KMS-11 (cell line): ENCODE results near the gene SPRYD3.

Source experiments
- H2AFZ ChIP-seq: fragments of 200-600 bp; sonication (generic); 2 replicates; pipeline ENCODE4 v1.6.1; 2016; ENCODE audit warnings: antibody characterized with exemption, mixed run types, low read depth
- H3K27ac ChIP-seq: fragments of 200-600 bp; sonication (generic); 2 replicates; pipeline ENCODE4 v1.6.1; 2016; ENCODE audit warnings: mild to moderate bottlenecking, mixed run types
- H3K27me3 ChIP-seq: fragments of 200-600 bp; sonication (generic); 2 replicates; pipeline ENCODE4 v1.6.1; 2017; ENCODE audit warnings: mild to moderate bottlenecking, low read depth, mixed run types, moderate library complexity; ENCODE audit not compliant: insufficient read depth
- H3K36me3 ChIP-seq: fragments of 200-600 bp; sonication (generic); 2 replicates; pipeline ENCODE4 v1.6.1; 2017; ENCODE audit warnings: mild to moderate bottlenecking, mixed run types; ENCODE audit not compliant: insufficient read depth
- H3K4me1 ChIP-seq: fragments of 200-600 bp; sonication (generic); 2 replicates; pipeline ENCODE4 v1.6.1; 2016; ENCODE audit warnings: mild to moderate bottlenecking, low read depth, mixed run types; ENCODE audit not compliant: poor library complexity, severe bottlenecking
- H3K4me2 ChIP-seq: fragments of 200-600 bp; sonication (generic); 2 replicates; pipeline ENCODE4 v1.7.0; 2016; ENCODE audit warnings: mild to moderate bottlenecking, mixed run types
- H3K4me3 ChIP-seq: fragments of 200-600 bp; sonication (generic); IDR thresholded peaks from 2 replicates; pipeline ENCODE4 v1.6.1; 2017; ENCODE audit warnings: low read depth, low read length, mixed read lengths; ENCODE audit not compliant: insufficient read depth
- H3K79me2 ChIP-seq: fragments of 200-600 bp; sonication (generic); 2 replicates; pipeline ENCODE4 v1.6.1; 2016; ENCODE audit warnings: low read depth, mixed run types; ENCODE audit not compliant: insufficient read depth
- H3K9ac ChIP-seq: fragments of 200-600 bp; sonication (generic); 2 replicates; pipeline ENCODE4 v1.6.1; 2016; ENCODE audit warnings: mild to moderate bottlenecking, mixed run types
- H4K20me1 ChIP-seq: fragments of 200-600 bp; sonication (generic); 2 replicates; pipeline ENCODE4 v1.6.1; 2016; ENCODE audit warnings: mild to moderate bottlenecking, mixed run types; ENCODE audit not compliant: insufficient read depth
- TF ChIP-seq, protein P1 (sequence below): fragments of 200-600 bp; sonication (generic); conservative IDR thresholded peaks from 2 replicates; pipeline ENCODE4 v1.6.1; 2017; ENCODE audit warnings: low read depth, mild to moderate bottlenecking, antibody characterized with exemption, low read length, moderate library complexity, mixed read lengths

SPRYD3 gene

DNA sequence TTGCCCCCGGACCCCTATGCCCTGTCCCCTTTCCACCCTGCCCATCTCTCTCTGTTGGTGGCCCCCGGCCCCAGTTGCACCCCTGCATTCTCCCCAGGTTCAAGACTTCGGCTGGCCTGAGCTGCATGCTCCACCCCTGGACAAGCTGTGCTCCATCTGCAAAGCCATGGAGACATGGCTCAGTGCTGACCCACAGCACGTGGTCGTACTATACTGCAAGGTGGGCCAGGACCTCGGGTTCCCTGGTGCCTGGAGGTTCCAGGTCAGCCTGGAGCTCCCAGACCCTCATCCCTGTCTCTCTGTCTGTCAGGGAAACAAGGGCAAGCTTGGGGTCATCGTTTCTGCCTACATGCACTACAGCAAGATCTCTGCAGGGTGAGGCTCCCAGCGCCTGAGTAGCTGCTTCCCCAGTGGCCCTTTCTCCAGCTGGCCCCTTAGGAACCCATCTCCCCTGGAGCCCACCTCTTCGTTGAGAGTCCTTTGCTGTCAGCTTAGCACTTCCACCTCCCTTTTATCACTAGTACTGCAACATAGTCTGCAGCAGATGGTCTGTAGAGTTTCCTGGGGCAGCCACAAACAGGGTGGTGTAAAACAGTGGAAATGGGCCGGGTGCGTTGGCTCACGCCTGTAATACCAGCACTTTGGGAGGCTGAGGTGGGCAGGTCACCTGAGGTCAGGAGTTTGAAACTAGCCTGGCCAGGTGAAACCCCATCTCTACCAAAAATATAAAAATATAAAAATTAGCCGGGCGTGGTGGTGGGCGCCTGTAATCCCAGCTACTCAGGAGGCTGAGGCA, 23.5 kb downstream of the SPRYD3 start:
- TF ChIP-seq, protein P1, sequence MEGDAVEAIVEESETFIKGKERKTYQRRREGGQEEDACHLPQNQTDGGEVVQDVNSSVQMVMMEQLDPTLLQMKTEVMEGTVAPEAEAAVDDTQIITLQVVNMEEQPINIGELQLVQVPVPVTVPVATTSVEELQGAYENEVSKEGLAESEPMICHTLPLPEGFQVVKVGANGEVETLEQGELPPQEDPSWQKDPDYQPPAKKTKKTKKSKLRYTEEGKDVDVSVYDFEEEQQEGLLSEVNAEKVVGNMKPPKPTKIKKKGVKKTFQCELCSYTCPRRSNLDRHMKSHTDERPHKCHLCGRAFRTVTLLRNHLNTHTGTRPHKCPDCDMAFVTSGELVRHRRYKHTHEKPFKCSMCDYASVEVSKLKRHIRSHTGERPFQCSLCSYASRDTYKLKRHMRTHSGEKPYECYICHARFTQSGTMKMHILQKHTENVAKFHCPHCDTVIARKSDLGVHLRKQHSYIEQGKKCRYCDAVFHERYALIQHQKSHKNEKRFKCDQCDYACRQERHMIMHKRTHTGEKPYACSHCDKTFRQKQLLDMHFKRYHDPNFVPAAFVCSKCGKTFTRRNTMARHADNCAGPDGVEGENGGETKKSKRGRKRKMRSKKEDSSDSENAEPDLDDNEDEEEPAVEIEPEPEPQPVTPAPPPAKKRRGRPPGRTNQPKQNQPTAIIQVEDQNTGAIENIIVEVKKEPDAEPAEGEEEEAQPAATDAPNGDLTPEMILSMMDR: no peak
- no peak overlapping the region for H2AFZ ChIP-seq
- no peak overlapping the region for H3K4me3 ChIP-seq
- H4K20me1 ChIP-seq: no peaks in the 10 kb centered on the region
- no peak overlapping the region for H3K4me2 ChIP-seq
- H3K27ac ChIP-seq: no peak overlapping the region
- no peak overlapping the region for H3K9ac ChIP-seq
- peaks cover 14% of the 10 kb centered on the region; the same call in 1 of the 2 replicates for H3K27me3 ChIP-seq
- no peaks in the 10 kb centered on the region for H3K79me2 ChIP-seq
- H3K4me1 ChIP-seq: peaks cover 6% of the 10 kb centered on the region
- H3K36me3 ChIP-seq: no peaks in the 10 kb centered on the region

DNA sequence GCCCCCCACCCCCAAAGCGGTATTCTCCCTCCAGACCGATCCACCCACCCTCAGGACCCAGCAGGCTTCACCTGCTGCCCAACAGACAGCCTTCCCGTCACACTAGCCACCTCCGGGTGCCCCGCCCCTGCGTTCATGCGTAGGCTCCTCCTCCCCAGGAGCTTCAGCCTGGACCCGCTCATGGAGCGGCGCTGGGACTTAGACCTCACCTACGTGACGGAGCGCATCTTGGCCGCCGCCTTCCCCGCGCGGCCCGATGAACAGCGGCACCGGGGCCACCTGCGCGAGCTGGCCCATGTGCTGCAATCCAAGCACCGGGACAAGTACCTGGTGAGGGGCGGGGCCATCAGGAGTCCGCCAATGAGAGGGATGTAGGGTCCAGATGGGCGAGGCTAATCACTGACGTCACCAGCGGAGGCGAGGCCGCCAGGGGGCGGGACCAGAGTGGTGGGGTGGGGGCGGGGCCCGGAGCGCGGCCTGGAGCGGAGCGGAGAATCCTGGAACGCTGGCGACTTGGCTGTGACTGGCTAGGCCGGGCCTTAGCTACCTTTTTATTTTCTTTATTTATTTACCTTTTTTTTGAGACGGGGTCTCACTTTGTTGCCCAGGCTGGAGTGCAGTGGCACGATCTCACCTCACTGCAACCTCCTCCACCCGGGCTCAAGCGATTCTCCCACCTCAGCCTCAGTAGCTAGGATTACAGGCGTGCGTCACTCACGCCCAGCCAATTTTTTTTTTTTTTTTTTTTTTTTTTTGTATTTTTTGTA, 24.9 kb downstream of the SPRYD3 start:
- Histone ChIP-seq H3K36me3 (no peaks in the 10 kb centered on the region), H3K4me2 (peak overlapping the region; percentile 58), H3K79me2 (no peaks in the 10 kb centered on the region), H3K4me1 (peaks cover 6% of the 10 kb centered on the region), H3K27ac (peak overlapping the region; percentile 31; the same call in 1 of the 2 replicates), H4K20me1 (no peaks in the 10 kb centered on the region), H2AFZ (peak overlapping the region; percentile 82), H3K27me3 (peaks cover 4% of the 10 kb centered on the region; the same call in 1 of the 2 replicates), H3K9ac (peak overlapping the region; percentile 55), H3K4me3 (peak overlapping the region; percentile 79)
- TF ChIP-seq, protein P1: no peak

DNA sequence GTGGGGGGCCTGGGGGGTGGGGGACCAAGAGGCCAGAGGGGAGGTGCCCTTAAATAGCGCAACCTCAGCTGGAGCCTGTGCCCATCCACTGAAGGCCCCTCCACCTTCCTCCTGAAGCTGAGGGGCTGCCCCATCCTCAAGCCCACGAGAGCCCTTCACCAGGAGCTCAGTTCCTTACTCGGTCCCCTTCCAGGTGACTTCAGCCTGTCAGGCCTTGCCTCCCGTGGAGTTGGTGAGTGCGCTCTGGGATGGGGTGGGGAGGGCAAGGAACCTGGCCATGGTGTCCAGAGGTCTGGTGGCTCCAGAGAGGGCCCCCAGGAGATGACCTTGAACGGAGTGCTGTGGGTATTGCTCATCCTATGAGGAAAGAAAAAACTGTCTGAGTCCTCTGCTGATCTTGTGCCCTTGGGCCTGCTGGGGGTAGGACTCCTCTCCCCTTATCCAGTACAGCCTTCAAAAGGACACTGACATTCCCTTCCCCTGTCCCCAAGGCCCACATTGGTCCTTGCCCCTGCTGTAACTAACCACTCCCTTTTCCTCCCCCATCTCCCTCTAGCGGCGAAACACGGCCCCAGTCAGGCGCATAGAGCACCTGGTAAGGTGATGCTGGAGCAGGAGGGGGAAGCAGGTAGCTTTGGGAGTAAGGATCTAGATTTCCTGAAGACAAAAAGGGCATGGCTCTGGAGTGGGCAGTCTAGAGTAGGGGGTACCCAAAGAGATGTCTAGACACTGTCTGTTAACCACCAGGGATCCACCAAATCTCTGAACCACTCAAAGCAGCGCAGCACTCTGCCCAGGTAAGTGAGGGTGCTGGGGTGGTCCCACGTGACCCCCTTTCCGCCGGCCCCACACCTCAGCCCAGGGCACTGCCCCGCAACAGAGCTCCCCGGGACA, 25.7 kb downstream of the SPRYD3 start:
- Histone ChIP-seq H3K79me2 (no peaks in the 10 kb centered on the region), H3K27ac (peak overlapping the region; percentile 31; the same call in 1 of the 2 replicates), H3K4me2 (peak overlapping the region; percentile 58), H3K9ac (peak overlapping the region; percentile 55; the same call in 1 of the 2 replicates), H3K4me1 (peaks cover 6% of the 10 kb centered on the region), H4K20me1 (no peaks in the 10 kb centered on the region), H3K36me3 (no peaks in the 10 kb centered on the region), H3K4me3 (peak overlapping the region; percentile 79), H2AFZ (peak overlapping the region; percentile 82), H3K27me3 (no peaks in the 10 kb centered on the region; the same call in 1 of the 2 replicates)
- TF ChIP-seq, protein P1: peak; percentile 80
